ENCODE data around the gene ZBTB39.
A peak's percentile ranks its signal among the peaks of the same experiment; 100 is the strongest.

The ZBTB39 gene

GRCh38 chr12:57006809-57007475 is 596 bp upstream of the ZBTB39 start:
- peak overlapping the region; percentile 41 for H3K4me3 ChIP-seq (ENCODE audit: low read length)
- DNase-seq (ENCODE audit: low read depth, low spot score), result no peak

DNA sequence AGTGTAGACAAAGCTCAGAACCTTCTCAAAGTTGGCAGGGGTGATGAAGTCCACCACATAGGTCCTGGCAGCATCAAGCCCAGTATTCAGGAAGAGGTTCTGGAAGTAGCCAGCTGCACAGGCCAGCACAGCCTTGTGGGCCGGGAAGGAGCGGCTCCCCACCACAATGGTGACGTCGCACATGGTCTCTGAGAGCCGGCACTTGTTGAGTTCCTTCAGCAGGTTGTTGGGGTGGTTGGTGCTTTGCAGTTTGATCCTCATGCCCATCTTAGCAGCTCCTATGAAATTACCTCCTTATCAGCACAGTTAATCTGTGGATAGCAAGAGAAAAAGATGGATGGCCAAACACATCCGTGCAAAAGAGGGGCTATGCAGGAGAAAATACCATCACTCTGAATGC is 1.7 kb downstream of the ZBTB39 start:
- no peak overlapping the region; the same call in 1 of the 2 replicates for H3K4me3 ChIP-seq (ENCODE audit: low read length)

DNA sequence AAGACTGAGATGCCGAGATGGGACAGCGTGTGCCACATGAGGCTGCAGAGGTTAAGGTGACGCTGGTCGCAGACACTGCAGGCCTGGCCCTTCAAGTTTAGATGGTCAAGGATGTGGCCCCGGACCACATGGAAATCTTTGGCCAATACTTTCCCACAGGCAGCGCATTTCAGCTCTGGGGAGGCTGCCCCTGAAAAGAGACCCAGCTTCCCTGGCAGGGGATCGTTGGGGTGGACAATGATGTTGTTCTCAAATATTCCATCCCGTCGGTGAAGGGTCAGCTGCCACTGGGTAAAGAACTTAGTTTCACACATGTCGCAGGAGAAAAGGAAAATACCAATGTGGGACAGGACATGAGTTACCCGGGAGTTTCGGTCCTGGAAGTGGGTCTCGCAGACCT is 3.0 kb downstream of the ZBTB39 start:
- H3K4me3 ChIP-seq (ENCODE audit: low read length), result no peak overlapping the region
- no peak for DNase-seq (ENCODE audit: low read depth, low spot score)

More for the DNA sequence above, 1.7 kb downstream of the ZBTB39 start:
- DNase-seq (ENCODE audit: low read depth, low spot score), result no peak

DNA sequence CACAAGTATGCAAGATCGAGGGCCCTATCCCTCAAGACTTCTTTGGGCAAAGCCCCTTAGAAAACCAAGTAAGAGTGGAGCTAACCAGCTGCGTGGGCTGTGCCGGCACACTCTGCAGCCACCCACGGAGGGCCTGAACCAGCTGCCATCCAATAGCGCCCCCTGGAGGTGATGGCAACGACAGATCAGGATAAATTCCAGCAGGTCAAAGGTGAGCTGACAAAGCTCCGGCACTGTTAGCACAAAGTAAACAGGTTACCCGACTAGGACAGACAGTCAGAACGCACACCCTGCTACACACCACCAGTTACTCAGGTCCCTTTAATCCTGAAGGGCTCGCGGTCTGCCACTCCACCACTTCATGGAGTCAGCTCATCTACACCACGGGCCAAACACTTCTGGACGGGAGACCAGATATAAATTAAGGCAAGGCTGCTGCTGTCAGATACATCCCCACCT is 4.9 kb downstream of the ZBTB39 start:
- DNase-seq (ENCODE audit: low read depth, low spot score), result peak; percentile 49

GRCh38 chr12:57000393-57000792 is 6.0 kb downstream of the ZBTB39 start:
- DNase-seq (ENCODE audit: low read depth, low spot score), result no peak
- H3K4me3 ChIP-seq (ENCODE audit: low read length), result no peak overlapping the region

More for the DNA sequence above, 4.9 kb downstream of the ZBTB39 start:
- no peak overlapping the region for H3K4me3 ChIP-seq (ENCODE audit: low read length)

GRCh38 chr12:56999456-56999855 is 6.9 kb downstream of the ZBTB39 start:
- DNase-seq (ENCODE audit: low read depth, low spot score), result no peak
- H3K4me3 ChIP-seq (ENCODE audit: low read length), result no peak overlapping the region

GRCh38 chr12:56998981-56999380 is 7.4 kb downstream of the ZBTB39 start:
- DNase-seq (ENCODE audit: low read depth, low spot score), result no peak
- no peak overlapping the region for H3K4me3 ChIP-seq (ENCODE audit: low read length)

DNA sequence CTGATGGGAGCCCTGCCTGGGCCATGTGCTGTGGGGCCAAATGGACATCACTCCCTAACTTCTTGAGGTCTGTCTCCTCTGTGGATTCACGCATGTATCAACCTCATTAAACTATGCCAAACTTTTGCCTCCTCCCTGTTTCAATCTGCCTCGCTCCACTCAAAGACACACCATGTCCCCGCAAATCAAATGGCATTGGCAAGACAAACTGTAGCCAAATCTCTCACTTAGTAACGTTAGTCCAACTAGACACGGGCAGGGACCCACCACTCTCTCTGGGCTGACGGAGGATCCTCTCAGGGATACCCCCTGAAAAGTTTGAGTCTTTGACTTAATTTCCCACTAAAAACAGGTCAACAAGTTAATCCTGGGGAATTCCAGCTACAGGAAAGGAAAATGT is 8.0 kb downstream of the ZBTB39 start:
- no peak overlapping the region for H3K4me3 ChIP-seq (ENCODE audit: low read length)
- DNase-seq (ENCODE audit: low read depth, low spot score), result no peak

DNA sequence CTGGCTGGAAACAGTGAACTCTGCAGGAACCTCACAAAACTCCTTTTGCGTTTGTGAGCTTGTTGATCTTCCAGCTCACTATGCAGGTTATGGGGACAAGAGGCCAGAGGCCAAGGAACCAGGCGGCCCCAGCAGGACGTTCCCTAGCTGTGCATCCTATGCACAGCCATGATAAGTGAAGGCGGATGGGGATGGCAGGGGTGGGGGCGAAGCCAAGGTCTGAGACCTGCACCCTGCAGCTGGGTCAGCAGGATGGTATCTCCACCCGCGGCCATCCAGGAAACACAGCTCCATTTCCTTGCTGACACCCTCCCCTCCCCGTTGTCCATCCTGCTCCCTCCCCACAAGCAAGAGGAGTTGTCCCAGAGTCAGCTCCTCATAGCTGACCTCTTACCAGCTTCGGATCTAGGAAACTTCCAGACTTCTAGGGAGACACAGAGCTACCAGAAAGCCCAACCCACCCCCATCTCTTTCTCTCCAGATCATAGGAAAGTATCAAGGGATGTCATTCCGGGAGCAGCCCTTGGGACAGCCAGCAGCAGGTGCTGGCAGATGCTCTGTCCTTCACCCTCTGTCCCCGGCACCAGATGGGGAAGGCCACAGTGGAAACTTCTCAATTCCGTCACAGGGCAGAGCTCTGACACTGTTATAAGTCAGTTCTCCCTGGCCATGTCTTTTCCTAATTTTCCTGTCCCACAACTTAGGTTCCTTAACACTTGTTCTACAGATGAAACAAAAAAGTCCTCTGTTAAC is 9.4 kb downstream of the ZBTB39 start:
- H3K4me3 ChIP-seq (ENCODE audit: low read length), result no peak overlapping the region
- no peak for DNase-seq (ENCODE audit: low read depth, low spot score)

- DNase-seq (ENCODE audit: low read depth, low spot score), result no peak
- H3K4me3 ChIP-seq (ENCODE audit: low read length), result no peak overlapping the region
Observed at GRCh38 chr12:56995930-56996496, 10.3 kb downstream of the ZBTB39 start.

- DNase-seq (ENCODE audit: low read depth, low spot score), result no peak
- no peak overlapping the region for H3K4me3 ChIP-seq (ENCODE audit: low read length)
Observed at GRCh38 chr12:56995201-56995929, 11.0 kb downstream of the ZBTB39 start.

DNA sequence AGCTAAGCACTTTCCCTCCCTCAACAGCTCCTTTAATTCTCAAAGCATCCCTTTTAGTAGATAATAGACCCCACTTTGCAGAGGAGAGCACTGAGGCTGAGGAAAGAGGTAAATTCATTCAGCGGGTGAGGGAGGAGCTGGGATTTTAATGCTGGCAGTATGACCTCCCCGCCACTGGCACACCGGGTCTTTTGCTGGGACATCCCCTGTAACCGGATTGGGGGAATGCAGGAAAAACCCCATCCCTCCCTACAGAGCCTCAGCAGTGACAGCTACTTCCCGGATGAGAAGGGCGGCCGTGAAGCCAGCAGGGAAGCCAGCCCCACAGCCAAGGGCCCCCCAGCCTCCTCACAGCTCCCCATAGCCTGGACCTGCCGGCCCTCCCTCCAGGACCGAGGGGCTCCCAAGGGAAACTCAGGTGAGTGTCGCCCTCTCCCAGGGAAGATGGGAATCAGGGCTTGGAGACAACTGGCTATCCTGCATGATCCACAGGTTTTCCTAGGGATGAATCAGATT is 12.1 kb downstream of the ZBTB39 start:
- DNase-seq (ENCODE audit: low read depth, low spot score), result no peak
- no peak overlapping the region for H3K4me3 ChIP-seq (ENCODE audit: low read length)

DNA sequence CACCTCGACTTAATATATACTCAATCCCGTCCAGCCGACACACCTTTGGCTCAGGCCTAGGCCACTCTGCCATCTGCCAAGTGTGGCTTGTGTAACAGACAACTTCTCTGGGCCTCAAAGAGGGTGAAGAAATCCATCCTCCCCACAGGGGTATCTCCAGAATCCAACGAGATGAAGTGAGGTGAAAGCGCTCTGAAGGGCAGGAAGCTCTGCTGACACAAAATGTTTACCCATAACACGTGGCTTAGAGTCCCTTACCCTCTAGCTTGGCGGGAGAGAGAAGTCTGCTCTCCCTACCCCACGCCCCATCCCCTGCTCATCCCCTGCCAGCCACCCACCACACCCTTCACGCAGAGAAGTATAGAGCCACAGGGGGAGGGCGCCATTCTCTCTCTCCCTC is 13.0 kb downstream of the ZBTB39 start:
- H3K4me3 ChIP-seq (ENCODE audit: low read length), result no peak overlapping the region
- DNase-seq (ENCODE audit: low read depth, low spot score), result no peak

GRCh38 chr12:56991319-56992246 is 14.8 kb downstream of the ZBTB39 start:
- no peak overlapping the region for H3K4me3 ChIP-seq (ENCODE audit: low read length)
- no peak for DNase-seq (ENCODE audit: low read depth, low spot score)

DNA sequence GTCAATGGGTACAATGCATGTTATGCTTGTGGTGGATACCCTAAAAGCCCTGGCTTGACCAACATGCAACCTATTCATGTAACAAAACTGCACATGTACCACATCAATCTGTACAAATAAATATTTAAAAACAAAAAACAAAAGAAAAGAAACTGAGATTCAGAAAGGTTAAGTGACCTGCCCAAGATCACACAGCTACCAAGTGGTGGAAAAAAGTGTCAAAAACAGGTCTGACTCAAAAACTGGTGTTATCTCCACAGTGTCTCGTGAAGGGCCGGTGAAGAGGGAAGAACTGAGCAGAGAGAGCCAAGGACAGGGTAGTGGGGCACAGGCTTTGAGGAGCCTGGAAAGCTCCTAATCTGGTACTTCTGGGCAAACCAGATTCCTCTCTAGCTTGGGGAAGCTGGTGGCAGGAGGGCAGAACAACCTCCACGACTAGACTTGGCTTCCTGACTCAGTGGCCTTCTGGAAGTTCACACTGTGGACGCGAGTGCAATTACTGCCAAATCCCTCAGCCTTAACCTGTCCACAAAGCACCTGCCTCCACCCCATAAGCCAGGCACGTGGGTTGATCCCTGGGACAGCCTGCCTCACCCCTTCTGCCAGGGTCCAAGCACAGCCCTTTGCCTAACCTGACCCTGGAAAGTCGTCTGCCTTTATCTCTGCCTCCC is 15.6 kb downstream of the ZBTB39 start:
- no peak for DNase-seq (ENCODE audit: low read depth, low spot score)
- H3K4me3 ChIP-seq (ENCODE audit: low read length), result no peak overlapping the region

- H3K4me3 ChIP-seq (ENCODE audit: low read length), result no peak overlapping the region
- DNase-seq (ENCODE audit: low read depth, low spot score), result no peak
Observed at GRCh38 chr12:56989861-56990610, 16.3 kb downstream of the ZBTB39 start.

- H3K4me3 ChIP-seq (ENCODE audit: low read length), result no peak overlapping the region
- no peak for DNase-seq (ENCODE audit: low read depth, low spot score)
Observed at GRCh38 chr12:56988207-56988739, 18.1 kb downstream of the ZBTB39 start.
